Fibroblast of pulmonary artery (primary cell): ENCODE measurements around the gene CCDC112.

ENCODE experiments used
- DNase-seq: peaks from one replicate; pipeline ENCODE4 v3.0.0-alpha.2; 2010; ENCODE audit warnings: low read depth
- H3K4me3 ChIP-seq: replicated peaks from 2 replicates; pipeline ENCODE4 v1.5.1; 2011; ENCODE audit warnings: low read depth, mild to moderate bottlenecking, control low read depth, low read length, moderate library complexity
- CTCF ChIP-seq: IDR thresholded peaks from 2 replicates; pipeline ENCODE4 v1.5.1; 2011; ENCODE audit warnings: mild to moderate bottlenecking, control low read depth, low read length, inconsistent platforms; ENCODE audit errors: missing control alignments

CCDC112 gene

GRCh38 chr5:115229606-115230005, 66.8 kb downstream of the CCDC112 start:
- H3K4me3 ChIP-seq = no peak overlapping the region
- DNase-seq = no peak
- TF ChIP-seq CTCF = no peak

GRCh38 chr5:115227281-115227680, 69.2 kb downstream of the CCDC112 start:
- no peak overlapping the region for H3K4me3 ChIP-seq
- DNase-seq = no peak
- no peak for TF ChIP-seq CTCF
